GM21576 (cell line): Measurements from ENCODE around the gene FPGS.
A peak's percentile ranks its signal among the peaks of the same experiment; 100 is the strongest.
"Not testable (repeated sequence)": the region's sequence is repeated elsewhere in the genome, so short reads cannot be mapped to it uniquely, and the experiment has no call there.

Experiments
- ATAC-seq: cut with Tn5 transposase; IDR thresholded peaks from one replicate; pipeline ENCODE4 v1.9.1; 2021; ENCODE audit warnings: mild to moderate bottlenecking, moderate library complexity; ENCODE audit not compliant: unreplicated experiment

The FPGS gene, protein sequence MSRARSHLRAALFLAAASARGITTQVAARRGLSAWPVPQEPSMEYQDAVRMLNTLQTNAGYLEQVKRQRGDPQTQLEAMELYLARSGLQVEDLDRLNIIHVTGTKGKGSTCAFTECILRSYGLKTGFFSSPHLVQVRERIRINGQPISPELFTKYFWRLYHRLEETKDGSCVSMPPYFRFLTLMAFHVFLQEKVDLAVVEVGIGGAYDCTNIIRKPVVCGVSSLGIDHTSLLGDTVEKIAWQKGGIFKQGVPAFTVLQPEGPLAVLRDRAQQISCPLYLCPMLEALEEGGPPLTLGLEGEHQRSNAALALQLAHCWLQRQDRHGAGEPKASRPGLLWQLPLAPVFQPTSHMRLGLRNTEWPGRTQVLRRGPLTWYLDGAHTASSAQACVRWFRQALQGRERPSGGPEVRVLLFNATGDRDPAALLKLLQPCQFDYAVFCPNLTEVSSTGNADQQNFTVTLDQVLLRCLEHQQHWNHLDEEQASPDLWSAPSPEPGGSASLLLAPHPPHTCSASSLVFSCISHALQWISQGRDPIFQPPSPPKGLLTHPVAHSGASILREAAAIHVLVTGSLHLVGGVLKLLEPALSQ

GRCh38 chr9:127802576-127803443 lies at the start of gene FPGS:
Gene FPGS, plus strand, starts transcription at chr9:127802882. Its CDS starts 43 bp downstream, at chr9:127802925.
- ATAC-seq = peak; percentile 64

DNA sequence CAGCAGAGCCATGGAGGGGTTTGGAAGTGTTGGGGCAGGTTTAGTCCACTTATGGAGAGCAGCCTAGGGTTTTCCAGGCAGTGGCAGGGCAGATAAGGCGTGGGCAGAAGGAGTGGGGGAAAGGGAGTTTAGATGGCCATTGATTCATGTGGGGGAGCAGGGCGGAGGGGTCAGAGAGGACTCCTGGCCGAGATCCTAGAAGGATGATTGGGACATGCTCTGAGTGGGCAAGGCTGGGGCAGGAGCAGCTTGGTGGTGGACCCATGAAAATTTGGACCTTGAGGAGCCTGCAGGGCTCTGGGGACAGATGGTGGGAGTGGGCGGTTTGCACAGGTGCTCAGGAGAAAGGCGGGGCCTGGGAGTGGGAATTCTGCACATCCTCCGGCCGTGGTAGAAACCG lies 49.5 kb upstream of the FPGS start:
- ATAC-seq = no peak

- no peak for ATAC-seq
Observed at GRCh38 chr9:127753622-127754021, 49.1 kb upstream of the FPGS start.

GRCh38 chr9:127754099-127755060 lies 48.3 kb upstream of the FPGS start:
- no peak for ATAC-seq

DNA sequence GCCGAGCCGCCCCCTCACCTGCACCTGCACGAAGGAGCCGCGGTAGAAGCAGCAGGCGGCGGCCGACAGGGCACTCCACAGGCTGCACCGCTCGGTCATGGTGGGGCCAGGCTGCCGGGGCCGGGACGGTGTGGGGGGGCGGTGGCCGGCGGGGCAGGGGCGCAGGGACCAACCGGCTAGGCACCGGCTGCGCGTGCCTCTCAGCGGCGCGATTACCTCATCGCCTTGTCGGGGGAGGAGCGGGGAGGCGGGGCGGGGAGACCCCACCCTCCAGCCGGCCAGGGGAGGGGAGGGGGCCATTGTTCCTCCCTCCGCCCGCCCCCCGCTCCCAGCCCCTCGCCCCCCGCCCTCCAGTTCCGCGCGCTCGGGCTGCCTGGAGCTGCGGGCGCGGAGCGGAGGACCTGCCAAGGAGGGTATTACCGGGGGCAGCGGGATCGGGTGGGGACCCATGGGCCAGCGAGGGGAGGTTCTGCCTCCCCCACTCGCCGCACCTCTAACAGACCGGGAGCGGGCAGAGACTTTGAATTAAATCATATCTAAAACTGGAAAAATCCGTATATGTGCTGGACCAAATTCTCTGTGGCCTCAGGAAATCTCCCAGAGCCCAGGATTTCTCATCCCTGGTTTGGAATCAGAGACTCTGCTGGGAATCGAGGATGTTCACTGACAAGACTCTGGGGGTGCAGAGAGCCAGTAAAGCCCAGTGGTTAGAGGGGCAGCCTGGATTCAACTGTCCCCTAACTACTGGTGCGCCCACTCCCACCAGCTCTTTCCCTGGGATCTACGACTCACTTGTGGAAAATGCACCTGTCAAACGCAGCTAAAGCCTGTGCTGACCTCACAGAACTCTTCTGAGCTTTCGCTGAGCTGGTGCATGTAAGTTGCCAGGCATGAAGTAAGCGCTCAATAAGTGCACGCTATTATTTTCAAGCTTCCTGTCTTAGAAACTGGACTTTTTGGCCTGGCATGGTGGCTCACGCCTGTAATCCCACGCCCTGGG lies 47.3 kb upstream of the FPGS start:
- ATAC-seq = no peak

DNA sequence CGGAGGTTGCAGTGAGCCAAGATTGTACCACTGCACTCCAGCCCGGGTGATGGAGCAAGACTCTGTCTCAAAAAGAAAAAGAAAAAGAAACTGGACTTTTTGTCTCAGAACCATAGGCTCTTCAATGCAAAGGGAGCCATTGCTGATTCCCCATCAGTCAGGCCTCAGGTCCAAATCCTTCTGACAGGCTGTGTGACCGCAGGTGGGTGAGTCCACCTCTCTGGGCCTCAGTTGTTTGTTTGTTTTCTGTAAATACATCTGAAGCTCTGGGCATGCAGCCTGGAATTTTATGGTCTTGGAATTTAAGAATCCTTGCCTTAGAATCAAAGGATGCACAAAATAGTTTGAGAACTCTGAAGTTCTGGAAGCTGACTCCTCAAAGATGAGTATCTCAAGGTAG lies 46.4 kb upstream of the FPGS start:
- ATAC-seq = no peak

DNA sequence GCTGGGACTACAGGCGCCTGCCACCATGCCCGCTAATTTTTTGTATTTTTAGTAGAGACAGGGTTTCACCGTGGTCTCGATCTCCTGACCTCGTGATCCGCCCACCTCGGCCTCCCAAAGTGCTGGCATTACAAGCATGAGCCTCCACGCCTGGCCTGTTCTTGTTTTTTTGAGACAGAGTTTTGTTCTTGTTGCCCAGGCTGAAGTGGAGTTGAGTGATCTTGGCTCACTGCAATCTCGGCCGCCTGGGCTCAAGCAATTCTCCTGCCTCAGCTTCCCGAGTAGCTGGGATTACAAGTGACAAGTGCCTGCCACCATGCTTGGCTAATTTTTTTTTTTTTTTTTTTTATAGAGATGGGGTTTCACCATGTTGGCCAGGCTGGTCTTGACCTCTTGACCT lies 45.9 kb upstream of the FPGS start:
- ATAC-seq = not testable (repeated sequence)

DNA sequence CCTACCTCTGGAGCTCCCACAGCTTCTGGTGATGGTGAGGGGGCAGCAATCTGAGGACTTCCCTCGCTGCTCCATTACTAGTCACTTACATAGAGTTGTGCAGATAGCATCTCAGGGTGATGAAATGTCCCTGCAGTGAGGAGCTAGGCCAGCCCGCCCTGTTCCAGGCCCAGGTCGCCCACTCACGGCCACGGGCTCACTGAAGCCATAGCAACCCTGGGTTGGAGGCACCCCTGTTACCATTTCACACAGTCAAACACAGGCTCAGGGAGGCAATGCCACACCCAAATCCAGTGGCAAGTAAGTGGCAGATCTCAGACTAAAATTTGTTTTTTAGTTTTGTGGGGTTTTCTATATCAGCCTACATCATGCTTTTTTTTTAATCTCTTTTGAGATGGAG lies 43.8 kb upstream of the FPGS start:
- no peak for ATAC-seq

DNA sequence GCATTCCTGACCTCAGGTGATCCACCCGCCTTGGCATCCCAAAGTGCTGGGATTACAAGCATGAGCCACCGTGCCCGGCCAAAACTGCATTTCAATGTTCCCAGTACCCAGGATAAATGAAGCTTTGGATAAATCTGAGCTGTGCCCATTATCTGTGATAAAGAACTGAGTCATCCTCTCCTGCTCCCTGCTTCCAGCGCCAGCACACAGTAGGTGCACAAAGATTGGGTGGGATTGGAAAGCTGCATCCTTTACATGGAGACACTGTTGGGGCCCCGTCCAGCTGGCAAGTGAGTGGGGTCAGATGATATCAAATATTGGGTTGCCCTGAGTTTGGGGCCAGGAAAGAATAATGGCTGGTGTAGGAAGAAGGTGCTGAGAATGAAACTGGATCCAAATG lies 41.6 kb upstream of the FPGS start:
- ATAC-seq = no peak

DNA sequence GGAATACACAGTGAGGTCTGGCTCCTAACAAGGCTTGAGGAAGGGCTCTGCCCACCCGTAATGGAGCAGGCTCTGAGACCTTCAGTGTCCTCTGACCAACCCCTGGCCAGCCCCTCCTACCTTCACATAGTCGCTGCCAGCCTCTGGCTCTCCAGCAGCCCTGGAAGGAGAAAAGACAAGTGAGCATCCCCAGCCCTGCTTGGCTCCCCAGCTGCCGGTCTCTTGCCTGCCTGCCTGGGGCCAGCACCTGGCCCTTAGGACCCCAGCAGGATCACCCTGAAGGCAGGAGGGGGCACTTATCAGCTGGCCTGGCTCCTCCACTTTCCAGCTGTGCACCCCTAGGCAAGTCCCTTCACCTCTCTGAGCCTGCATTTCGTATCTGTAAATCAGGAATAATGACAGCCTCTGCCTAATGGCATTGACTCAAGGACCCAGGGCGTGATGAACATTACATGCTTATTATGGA lies 41.2 kb upstream of the FPGS start:
- ATAC-seq = no peak

- ATAC-seq = no peak
Observed at GRCh38 chr9:127762111-127762676, 40.5 kb upstream of the FPGS start.

- ATAC-seq = no peak
Observed at GRCh38 chr9:127763918-127764384, 38.7 kb upstream of the FPGS start.

- no peak for ATAC-seq
Observed at GRCh38 chr9:127765418-127765817, 37.3 kb upstream of the FPGS start.

DNA sequence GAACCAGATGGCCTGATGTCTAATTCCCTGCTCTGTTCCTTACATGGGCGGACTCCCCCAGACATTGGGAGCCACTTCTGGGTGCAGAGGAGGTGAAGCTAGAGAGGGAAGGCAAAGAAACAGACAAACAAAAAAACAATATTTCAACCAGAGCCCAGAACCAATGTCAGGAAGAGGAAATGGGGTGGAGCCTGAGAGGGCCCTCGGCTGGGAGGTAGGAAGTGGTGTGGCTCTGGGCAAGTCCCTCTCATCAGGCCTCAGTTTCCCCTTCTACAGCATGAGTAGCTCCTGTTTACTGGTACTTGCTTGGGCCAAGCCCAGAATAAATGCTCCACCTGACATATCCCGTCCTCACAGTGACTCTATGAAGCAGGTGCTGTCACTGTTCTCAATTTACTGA lies 35.3 kb upstream of the FPGS start:
- no peak for ATAC-seq

DNA sequence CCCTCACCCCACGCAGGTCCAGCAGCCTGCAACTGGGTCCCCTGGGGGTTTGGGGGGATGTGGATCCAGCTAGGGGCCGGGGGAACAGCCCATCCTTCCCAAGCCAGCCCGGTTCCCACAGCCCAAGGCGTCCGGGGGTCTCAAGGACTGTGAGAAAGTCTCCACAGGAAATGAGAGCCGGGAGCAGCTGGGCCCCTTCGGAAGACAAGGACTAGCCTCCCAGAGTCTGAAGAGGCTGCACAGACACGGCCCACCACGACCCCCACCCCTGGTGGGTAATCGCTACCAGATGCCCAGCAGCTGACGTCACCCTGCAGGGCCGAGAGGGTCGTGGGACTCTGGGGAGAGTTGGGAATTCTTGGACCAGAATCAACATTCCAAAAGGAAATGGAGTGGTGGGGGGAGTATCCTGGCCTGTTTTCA lies 34.8 kb upstream of the FPGS start:
- ATAC-seq = no peak

GRCh38 chr9:127768698-127769097 lies 34.0 kb upstream of the FPGS start:
- no peak for ATAC-seq

DNA sequence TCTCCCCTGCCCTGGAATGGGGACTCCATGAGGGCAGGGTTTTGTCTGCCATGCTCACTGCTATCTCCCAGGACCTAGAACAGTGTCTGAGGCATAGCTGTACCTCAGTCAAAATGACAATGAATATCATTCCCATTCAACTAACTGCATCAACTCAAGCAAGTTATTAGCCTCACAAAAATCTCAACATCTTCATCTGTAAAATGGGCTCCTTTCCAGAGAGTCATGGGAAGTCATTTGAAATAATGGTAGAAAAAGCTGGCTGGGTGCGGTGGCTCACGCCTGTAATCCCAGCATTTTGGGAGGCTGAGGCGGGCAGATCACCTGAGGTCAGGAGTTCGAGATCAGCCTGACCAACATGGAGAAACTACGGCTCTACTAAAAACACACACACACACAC lies 33.6 kb upstream of the FPGS start:
- no peak for ATAC-seq

GRCh38 chr9:127769929-127770582 lies 32.6 kb upstream of the FPGS start:
- no peak for ATAC-seq
